ENCODE results near the gene FBXL16.

The FBXL16 gene

DNA sequence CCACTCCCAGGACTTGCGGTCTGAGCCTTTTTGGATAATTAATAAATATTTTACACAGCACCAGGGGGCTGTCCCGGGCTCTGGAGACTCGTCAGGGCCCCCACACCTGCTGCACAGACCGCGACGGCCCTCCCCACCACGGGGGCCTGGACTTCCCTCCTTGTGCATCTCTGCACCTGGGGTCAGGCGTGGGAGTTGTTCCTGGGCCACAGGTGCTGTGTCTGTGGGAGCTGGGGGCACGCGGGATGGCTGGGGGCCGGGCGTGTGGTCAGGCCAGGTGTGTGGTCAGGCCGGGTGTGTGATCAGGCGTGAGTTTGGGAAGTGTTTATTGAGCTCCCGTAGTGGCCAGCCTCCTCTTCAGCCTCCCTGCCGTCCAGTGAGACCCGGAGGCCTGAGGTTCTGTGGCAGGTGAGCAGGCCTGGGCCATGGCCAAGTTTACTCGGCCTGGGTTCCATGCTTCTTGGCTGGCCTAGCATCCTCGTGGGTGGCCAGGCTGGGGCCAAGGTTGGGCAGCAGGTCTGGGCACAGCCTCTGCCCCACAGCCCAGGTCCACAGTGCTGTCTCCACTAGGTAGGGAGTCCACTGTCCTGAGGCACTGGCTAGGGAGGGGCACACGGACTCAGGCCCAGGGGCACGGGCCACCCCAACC lies 27.3 kb downstream of the FBXL16 start:
- DNase-seq: no peak
- intact Hi-C loops (cut with DNase I; ENCODE audit: low total_unique reads): no loop called here
- H3K36me3 ChIP-seq: peaks cover 18 to 37% (median 23%) of the 10 kb centered on the region in 3 donors
- H3K4me3 ChIP-seq: no peak overlapping the region
- H3K27ac ChIP-seq: no peak overlapping the region
- no peaks in the 10 kb centered on the region for H3K9me3 ChIP-seq
- peaks cover 2 to 62% (median 44%) of the 10 kb centered on the region in 4 donors for H3K4me1 ChIP-seq
- TF ChIP-seq, protein P1, sequence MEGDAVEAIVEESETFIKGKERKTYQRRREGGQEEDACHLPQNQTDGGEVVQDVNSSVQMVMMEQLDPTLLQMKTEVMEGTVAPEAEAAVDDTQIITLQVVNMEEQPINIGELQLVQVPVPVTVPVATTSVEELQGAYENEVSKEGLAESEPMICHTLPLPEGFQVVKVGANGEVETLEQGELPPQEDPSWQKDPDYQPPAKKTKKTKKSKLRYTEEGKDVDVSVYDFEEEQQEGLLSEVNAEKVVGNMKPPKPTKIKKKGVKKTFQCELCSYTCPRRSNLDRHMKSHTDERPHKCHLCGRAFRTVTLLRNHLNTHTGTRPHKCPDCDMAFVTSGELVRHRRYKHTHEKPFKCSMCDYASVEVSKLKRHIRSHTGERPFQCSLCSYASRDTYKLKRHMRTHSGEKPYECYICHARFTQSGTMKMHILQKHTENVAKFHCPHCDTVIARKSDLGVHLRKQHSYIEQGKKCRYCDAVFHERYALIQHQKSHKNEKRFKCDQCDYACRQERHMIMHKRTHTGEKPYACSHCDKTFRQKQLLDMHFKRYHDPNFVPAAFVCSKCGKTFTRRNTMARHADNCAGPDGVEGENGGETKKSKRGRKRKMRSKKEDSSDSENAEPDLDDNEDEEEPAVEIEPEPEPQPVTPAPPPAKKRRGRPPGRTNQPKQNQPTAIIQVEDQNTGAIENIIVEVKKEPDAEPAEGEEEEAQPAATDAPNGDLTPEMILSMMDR (IDR thresholded peaks at IDR 0.05): no peak
- peaks cover 0 to 8% of the 10 kb centered on the region in 2 donors for H3K27me3 ChIP-seq

DNA sequence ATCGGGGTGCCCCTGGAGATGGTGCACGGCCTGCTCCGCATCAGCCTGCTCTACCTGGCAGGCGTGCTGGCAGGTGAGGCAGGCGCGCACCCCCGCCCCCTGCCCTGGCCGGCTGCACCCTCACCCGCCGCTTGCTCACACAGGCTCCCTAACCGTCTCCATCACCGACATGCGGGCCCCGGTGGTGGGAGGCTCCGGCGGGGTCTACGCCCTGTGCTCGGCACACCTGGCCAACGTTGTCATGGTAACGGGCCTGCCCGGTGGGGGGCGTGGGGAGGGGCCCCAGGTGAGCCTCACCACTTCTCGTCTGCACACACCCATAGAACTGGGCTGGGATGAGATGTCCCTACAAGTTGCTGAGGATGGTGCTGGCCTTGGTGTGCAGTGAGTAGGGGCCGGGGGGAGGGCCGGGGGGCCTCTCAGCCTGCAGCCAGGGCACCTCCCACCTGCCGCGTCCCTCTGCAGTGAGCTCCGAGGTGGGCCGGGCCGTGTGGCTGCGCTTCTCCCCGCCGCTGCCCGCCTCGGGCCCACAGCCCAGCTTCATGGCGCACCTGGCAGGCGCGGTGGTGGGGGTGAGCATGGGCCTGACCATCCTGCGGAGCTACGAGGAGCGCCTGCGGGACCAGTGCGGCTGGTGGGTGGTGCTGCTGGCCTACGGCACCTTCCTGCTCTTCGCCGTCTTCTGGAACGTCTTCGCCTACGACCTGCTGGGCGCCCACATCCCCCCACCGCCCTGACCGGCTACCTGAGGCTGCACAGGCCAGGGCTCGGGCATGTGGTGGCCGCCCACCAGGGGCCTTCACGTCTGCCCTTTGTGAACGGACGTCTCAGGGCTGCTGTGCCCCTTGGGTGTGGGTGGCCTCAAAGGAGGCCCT lies 28.0 kb downstream of the FBXL16 start:
- TF ChIP-seq, protein P1 (IDR thresholded peaks at IDR 0.05): no peak
- Histone ChIP-seq H3K36me3 (peaks cover 18 to 37% (median 26%) of the 10 kb centered on the region in 3 donors), H3K9me3 (no peaks in the 10 kb centered on the region), H3K27ac (no peak overlapping the region), H3K4me3 (no peak overlapping the region), H3K27me3 (peaks cover 0 to 8% of the 10 kb centered on the region in 2 donors), H3K4me1 (peaks cover 0 to 54% (median 38%) of the 10 kb centered on the region in 4 donors)
- DNase-seq: no peak
- intact Hi-C loops (cut with DNase I; ENCODE audit: low total_unique reads): no loop called here

DNA sequence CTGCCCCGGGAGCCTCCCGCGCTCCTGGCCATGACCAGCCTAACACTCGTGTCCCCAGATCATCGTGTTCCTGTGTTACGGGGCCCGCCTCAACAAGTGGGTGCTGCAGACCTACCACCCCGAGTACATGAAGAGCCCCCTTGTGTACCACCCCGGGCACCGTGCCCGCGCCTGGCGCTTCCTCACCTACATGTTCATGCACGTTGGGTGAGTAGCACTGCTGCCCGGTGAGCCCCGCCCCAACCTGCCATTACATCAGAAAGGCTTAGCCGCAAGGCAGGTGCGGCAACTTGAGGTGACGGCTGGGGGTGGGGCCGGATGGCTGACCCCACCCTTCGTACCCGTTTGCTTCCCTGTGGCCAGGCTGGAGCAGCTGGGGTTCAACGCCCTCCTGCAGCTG lies 28.7 kb downstream of the FBXL16 start:
- Histone ChIP-seq H3K27ac (no peak overlapping the region), H3K9me3 (no peaks in the 10 kb centered on the region), H3K36me3 (peaks cover 18 to 37% (median 26%) of the 10 kb centered on the region in 3 donors), H3K4me3 (no peak overlapping the region), H3K27me3 (peaks cover 0 to 8% of the 10 kb centered on the region in 2 donors), H3K4me1 (peaks cover 0 to 48% (median 31%) of the 10 kb centered on the region in 4 donors)
- TF ChIP-seq, protein P1 (IDR thresholded peaks at IDR 0.05): no peak
- intact Hi-C loops (cut with DNase I; ENCODE audit: low total_unique reads): no loop called here
- DNase-seq: no peak

DNA sequence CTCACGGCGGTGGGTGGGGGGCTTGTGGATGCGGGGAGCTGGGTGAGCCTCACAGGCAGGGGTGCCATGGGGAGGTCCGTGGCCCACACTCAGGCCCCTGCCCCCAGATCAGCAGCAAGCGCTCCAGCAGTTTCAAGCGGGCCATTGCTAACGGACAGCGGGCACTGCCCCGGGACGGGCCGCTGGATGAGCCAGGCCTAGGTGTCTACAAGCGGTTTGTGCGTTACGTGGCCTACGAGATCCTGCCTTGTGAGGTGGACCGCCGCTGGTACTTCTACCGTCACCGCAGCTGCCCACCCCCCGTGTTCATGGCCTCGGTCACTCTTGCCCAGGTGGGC lies 29.1 kb downstream of the FBXL16 start:
- Histone ChIP-seq H3K27me3 (peaks cover 0 to 8% of the 10 kb centered on the region in 2 donors), H3K4me3 (no peak overlapping the region), H3K36me3 (peaks cover 18 to 37% (median 26%) of the 10 kb centered on the region in 3 donors), H3K9me3 (no peaks in the 10 kb centered on the region), H3K27ac (no peak overlapping the region), H3K4me1 (peaks cover 0 to 44% (median 27%) of the 10 kb centered on the region in 4 donors)
- DNase-seq: no peak
- TF ChIP-seq, protein P1 (IDR thresholded peaks at IDR 0.05): no peak
- intact Hi-C loops (cut with DNase I; ENCODE audit: low total_unique reads): no loop called here

DNA sequence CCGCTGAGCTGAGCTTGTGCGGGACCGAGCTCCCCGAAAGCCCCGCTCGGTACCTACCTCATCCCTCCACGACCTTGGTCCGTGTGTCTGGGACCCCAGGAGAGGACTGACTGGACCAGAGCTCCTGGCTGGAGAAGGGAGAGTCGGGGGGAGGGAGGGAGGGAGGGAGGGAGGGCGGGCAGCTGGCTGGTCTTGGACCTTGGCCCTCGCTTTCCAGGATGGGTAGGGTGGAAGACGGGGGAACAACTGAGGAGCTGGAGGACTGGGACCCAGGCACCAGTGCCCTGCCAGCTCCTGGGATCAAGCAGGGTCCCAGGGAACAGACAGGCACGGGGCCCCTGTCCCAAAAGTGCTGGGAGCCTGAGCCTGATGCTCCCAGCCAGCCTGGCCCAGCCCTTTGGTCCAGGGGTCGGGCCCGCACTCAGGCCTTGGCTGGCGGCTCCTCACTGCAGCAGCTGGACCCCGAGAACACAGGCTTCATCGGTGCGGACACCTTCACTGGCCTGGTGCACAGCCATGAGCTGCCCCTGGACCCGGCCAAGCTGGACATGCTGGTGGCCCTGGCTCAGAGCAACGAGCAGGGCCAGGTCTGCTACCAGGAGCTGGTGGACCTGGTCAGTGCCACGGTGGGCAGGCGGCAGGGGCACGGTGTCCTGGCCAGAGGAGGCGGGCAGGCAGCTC lies 29.6 kb downstream of the FBXL16 start:
- peaks cover 21 to 38% (median 29%) of the 10 kb centered on the region in 3 donors for H3K36me3 ChIP-seq
- H3K4me3 ChIP-seq: peak overlapping the region; percentile 42 to 49
- H3K4me1 ChIP-seq: peaks cover 0 to 39% (median 22%) of the 10 kb centered on the region in 4 donors
- H3K27ac ChIP-seq: peak overlapping the region in 1 of 2 donors; percentile 33
- H3K27me3 ChIP-seq: peaks cover 0 to 8% of the 10 kb centered on the region in 2 donors
- intact Hi-C loops (cut with DNase I; ENCODE audit: low total_unique reads): no loop called here
- TF ChIP-seq, protein P1 (IDR thresholded peaks at IDR 0.05): no peak
- no peaks in the 10 kb centered on the region for H3K9me3 ChIP-seq
- DNase-seq: no peak
